ENCODE data around the gene SPACA6.

SPACA6 gene

GRCh38 chr19:51727349-51727880 lies 34.3 kb downstream of the SPACA6 start:
- Histone ChIP-seq H3K27me3 (replicated peaks; ENCODE audit: control insufficient read depth, insufficient read depth, low read length) (no peaks in the 10 kb centered on the region), H3K36me3 (ENCODE audit: control insufficient read depth, insufficient read depth, low read length) (no peaks in the 10 kb centered on the region), H3K4me3 (replicated peaks; ENCODE audit: low read depth, low read length) (no peak overlapping the region)
- no peak for TF ChIP-seq CTCF (IDR thresholded peaks at IDR 0.05; ENCODE audit: insufficient read depth, low read length, poor library complexity, severe bottlenecking)
- no peak for DNase-seq (ENCODE audit: extremely low read depth, insufficient read length)

GRCh38 chr19:51729781-51730180 lies 36.7 kb downstream of the SPACA6 start:
- Histone ChIP-seq H3K27me3 (replicated peaks; ENCODE audit: control insufficient read depth, insufficient read depth, low read length) (no peaks in the 10 kb centered on the region), H3K4me3 (replicated peaks; ENCODE audit: low read depth, low read length) (no peak overlapping the region), H3K36me3 (ENCODE audit: control insufficient read depth, insufficient read depth, low read length) (no peaks in the 10 kb centered on the region)
- no peak for TF ChIP-seq CTCF (IDR thresholded peaks at IDR 0.05; ENCODE audit: insufficient read depth, low read length, poor library complexity, severe bottlenecking)
- DNase-seq (ENCODE audit: extremely low read depth, insufficient read length): no peak

- no peaks in the 10 kb centered on the region for H3K27me3 ChIP-seq (replicated peaks; ENCODE audit: control insufficient read depth, insufficient read depth, low read length)
- H3K36me3 ChIP-seq (ENCODE audit: control insufficient read depth, insufficient read depth, low read length): no peaks in the 10 kb centered on the region
- no peak for DNase-seq (ENCODE audit: extremely low read depth, insufficient read length)
- no peak for TF ChIP-seq CTCF (IDR thresholded peaks at IDR 0.05; ENCODE audit: insufficient read depth, low read length, poor library complexity, severe bottlenecking)
- H3K4me3 ChIP-seq (replicated peaks; ENCODE audit: low read depth, low read length): no peak overlapping the region
Measured at GRCh38 chr19:51733742-51734522, 40.8 kb downstream of the SPACA6 start.

GRCh38 chr19:51735759-51736449 lies 42.8 kb downstream of the SPACA6 start:
- Histone ChIP-seq H3K4me3 (replicated peaks; ENCODE audit: low read depth, low read length) (no peak overlapping the region), H3K36me3 (ENCODE audit: control insufficient read depth, insufficient read depth, low read length) (no peaks in the 10 kb centered on the region), H3K27me3 (replicated peaks; ENCODE audit: control insufficient read depth, insufficient read depth, low read length) (no peaks in the 10 kb centered on the region)
- TF ChIP-seq CTCF (IDR thresholded peaks at IDR 0.05; ENCODE audit: insufficient read depth, low read length, poor library complexity, severe bottlenecking): no peak
- no peak for DNase-seq (ENCODE audit: extremely low read depth, insufficient read length)

GRCh38 chr19:51737389-51737788 lies 44.3 kb downstream of the SPACA6 start:
- DNase-seq (ENCODE audit: extremely low read depth, insufficient read length): no peak
- TF ChIP-seq CTCF (IDR thresholded peaks at IDR 0.05; ENCODE audit: insufficient read depth, low read length, poor library complexity, severe bottlenecking): no peak
- no peaks in the 10 kb centered on the region for H3K36me3 ChIP-seq (ENCODE audit: control insufficient read depth, insufficient read depth, low read length)
- no peaks in the 10 kb centered on the region for H3K27me3 ChIP-seq (replicated peaks; ENCODE audit: control insufficient read depth, insufficient read depth, low read length)
- no peak overlapping the region for H3K4me3 ChIP-seq (replicated peaks; ENCODE audit: low read depth, low read length)

Measured in GM06990 (cell line).